ENCODE measurements around the gene COA5. TPM values are rescaled to one million over a fixed set of nuclear protein-coding genes. Genes with fewer than 3 reads are reported as not detected.

COA5 gene
- total and polyA plus RNA-seq, 2 experiments from 2014 or later: 48.8 to 58.4 TPM

GRCh38 chr2:98589489-98589888 is 18.8 kb downstream of the COA5 start:
- Histone ChIP-seq H3K9me3 (ENCODE audit: low read depth) (no peaks in the 10 kb centered on the region), H3K9me2 (replicated peaks; ENCODE audit: insufficient read depth) (no peaks in the 10 kb centered on the region), H3K27me3 (no peaks in the 10 kb centered on the region), H3K4me1 (ENCODE audit: insufficient read depth) (peaks cover 4% of the 10 kb centered on the region), H3K4me2 (no peak overlapping the region), H3K36me3 (replicated peaks; ENCODE audit: insufficient read depth, low read depth) (no peaks in the 10 kb centered on the region), H3K4me3 (no peak overlapping the region), H3K79me2 (no peaks in the 10 kb centered on the region), H3K27ac (no peak overlapping the region), H4K20me1 (ENCODE audit: insufficient read depth, poor library complexity, severe bottlenecking) (no peaks in the 10 kb centered on the region), H2AFZ (no peak overlapping the region)
- WGBS (ENCODE audit: low lambda C conversion rate, missing lambda C conversion rate): 93% methylated on average over 4 of the region's 4 CpGs
- no peak for DNase-seq (ENCODE audit: low spot score)
- TF ChIP-seq CTCF (IDR thresholded peaks at IDR 0.05; ENCODE audit: poor library complexity) (no peak), EZH2phosphoT487 (IDR thresholded peaks at IDR 0.05; ENCODE audit: low read depth, severe bottlenecking, unreplicated experiment) (no peak), EZH2 (IDR thresholded peaks at IDR 0.05; ENCODE audit: borderline replicate concordance) (no peak)

- Histone ChIP-seq H3K36me3 (replicated peaks; ENCODE audit: insufficient read depth, low read depth) (no peaks in the 10 kb centered on the region), H3K4me1 (ENCODE audit: insufficient read depth) (peaks cover 5% of the 10 kb centered on the region), H3K4me3 (no peak overlapping the region), H3K27me3 (no peaks in the 10 kb centered on the region), H4K20me1 (ENCODE audit: insufficient read depth, poor library complexity, severe bottlenecking) (no peaks in the 10 kb centered on the region), H3K9me3 (ENCODE audit: low read depth) (no peaks in the 10 kb centered on the region), H3K4me2 (no peak overlapping the region), H3K79me2 (no peaks in the 10 kb centered on the region), H2AFZ (no peak overlapping the region), H3K27ac (no peak overlapping the region), H3K9me2 (replicated peaks; ENCODE audit: insufficient read depth) (no peaks in the 10 kb centered on the region)
- no peak for TF ChIP-seq CTCF (IDR thresholded peaks at IDR 0.05; ENCODE audit: poor library complexity)
- no peak for TF ChIP-seq EZH2 (IDR thresholded peaks at IDR 0.05; ENCODE audit: borderline replicate concordance)
- no peak for TF ChIP-seq EZH2phosphoT487 (IDR thresholded peaks at IDR 0.05; ENCODE audit: low read depth, severe bottlenecking, unreplicated experiment)
- no peak for DNase-seq (ENCODE audit: low spot score)
- 62% methylated on average over 4 of the region's 4 CpGs for WGBS (ENCODE audit: low lambda C conversion rate, missing lambda C conversion rate)
Measured at GRCh38 chr2:98588880-98589431, 19.4 kb downstream of the COA5 start.

- Histone ChIP-seq H3K36me3 (replicated peaks; ENCODE audit: insufficient read depth, low read depth) (no peaks in the 10 kb centered on the region), H2AFZ (no peak overlapping the region), H4K20me1 (ENCODE audit: insufficient read depth, poor library complexity, severe bottlenecking) (no peaks in the 10 kb centered on the region), H3K4me2 (no peak overlapping the region), H3K9me2 (replicated peaks; ENCODE audit: insufficient read depth) (no peaks in the 10 kb centered on the region), H3K4me1 (ENCODE audit: insufficient read depth) (peaks cover 12% of the 10 kb centered on the region), H3K9me3 (ENCODE audit: low read depth) (no peaks in the 10 kb centered on the region), H3K79me2 (no peaks in the 10 kb centered on the region), H3K4me3 (no peak overlapping the region), H3K27me3 (no peaks in the 10 kb centered on the region), H3K27ac (no peak overlapping the region)
- 94% methylated on average over 6 of the region's 6 CpGs for WGBS (ENCODE audit: low lambda C conversion rate, missing lambda C conversion rate)
- TF ChIP-seq CTCF (IDR thresholded peaks at IDR 0.05; ENCODE audit: poor library complexity): no peak
- TF ChIP-seq EZH2 (IDR thresholded peaks at IDR 0.05; ENCODE audit: borderline replicate concordance): no peak
- no peak for TF ChIP-seq EZH2phosphoT487 (IDR thresholded peaks at IDR 0.05; ENCODE audit: low read depth, severe bottlenecking, unreplicated experiment)
- no peak for DNase-seq (ENCODE audit: low spot score)
Measured at GRCh38 chr2:98586551-98587140, 21.7 kb downstream of the COA5 start.
